ENCODE measurements around the gene RFC3.

DNA sequence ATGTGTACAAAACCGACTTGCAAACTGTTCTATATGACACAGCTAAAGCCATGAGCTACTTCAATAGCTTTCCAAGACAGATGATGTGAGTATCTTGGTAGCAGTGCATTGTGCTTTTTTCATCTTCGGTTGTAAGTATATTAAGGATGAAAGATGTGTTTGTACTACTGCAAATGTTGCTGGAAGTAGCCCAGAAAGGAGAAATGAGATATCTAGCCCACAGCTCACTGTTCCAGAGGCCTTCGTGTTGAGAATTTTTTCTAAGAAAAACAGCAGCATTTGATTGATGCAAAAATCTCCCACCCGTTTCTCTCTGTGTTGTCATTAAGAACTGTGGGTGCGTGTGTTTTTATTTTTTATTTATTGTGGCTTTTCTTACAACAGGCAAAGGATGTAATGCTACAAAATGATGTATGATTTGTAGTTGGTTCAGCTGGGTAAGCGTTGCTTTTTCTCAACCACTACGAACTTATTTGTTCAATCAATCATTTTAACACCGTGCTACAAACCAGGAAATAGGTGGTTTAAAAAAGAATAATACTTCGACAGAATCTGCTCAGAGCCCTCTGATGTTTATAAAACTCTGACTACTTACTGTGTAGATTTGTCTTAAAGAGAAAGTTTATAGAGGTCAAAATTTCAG, 41.6 kb upstream of the RFC3 start:
- TF ChIP-seq, protein P1, sequence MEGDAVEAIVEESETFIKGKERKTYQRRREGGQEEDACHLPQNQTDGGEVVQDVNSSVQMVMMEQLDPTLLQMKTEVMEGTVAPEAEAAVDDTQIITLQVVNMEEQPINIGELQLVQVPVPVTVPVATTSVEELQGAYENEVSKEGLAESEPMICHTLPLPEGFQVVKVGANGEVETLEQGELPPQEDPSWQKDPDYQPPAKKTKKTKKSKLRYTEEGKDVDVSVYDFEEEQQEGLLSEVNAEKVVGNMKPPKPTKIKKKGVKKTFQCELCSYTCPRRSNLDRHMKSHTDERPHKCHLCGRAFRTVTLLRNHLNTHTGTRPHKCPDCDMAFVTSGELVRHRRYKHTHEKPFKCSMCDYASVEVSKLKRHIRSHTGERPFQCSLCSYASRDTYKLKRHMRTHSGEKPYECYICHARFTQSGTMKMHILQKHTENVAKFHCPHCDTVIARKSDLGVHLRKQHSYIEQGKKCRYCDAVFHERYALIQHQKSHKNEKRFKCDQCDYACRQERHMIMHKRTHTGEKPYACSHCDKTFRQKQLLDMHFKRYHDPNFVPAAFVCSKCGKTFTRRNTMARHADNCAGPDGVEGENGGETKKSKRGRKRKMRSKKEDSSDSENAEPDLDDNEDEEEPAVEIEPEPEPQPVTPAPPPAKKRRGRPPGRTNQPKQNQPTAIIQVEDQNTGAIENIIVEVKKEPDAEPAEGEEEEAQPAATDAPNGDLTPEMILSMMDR (conservative IDR thresholded peaks at IDR 0.05 in 1 of 2, IDR thresholded peaks at IDR 0.05 in 1 of 2; ENCODE audit: extremely low read depth in 1 of 2, insufficient read depth in 1 of 2, low read depth in 1 of 2, low read length in 2 of 2), result no peak
- no peak for TF ChIP-seq EZH2 (IDR thresholded peaks at IDR 0.05; ENCODE audit: borderline replicate concordance, low read length)

All from mammary epithelial cell (primary cell).